Glutamatergic neuron (in vitro differentiated cells): Measurements from ENCODE around the gene LDLRAD4. TPM values are rescaled to one million over a fixed set of nuclear protein-coding genes. Genes with fewer than 3 reads are reported as not detected.

ENCODE experiments used
- DNase-seq: peaks from one replicate; pipeline ENCODE4 v3.0.0; 2022
- H3K27ac Mint-ChIP-seq: one replicate; pipeline ENCODE4 v1.8.0; 2020; ENCODE audit warnings: mild to moderate bottlenecking, mixed read lengths, inconsistent platforms; ENCODE audit not compliant: unreplicated experiment
- H3K27me3 Mint-ChIP-seq: one replicate; pipeline ENCODE4 v1.8.0; 2020; ENCODE audit warnings: mild to moderate bottlenecking, moderate library complexity, mixed read lengths, inconsistent platforms; ENCODE audit not compliant: unreplicated experiment
- H3K36me3 Mint-ChIP-seq: one replicate; pipeline ENCODE4 v1.8.0; 2020; ENCODE audit warnings: mild to moderate bottlenecking, mixed read lengths, inconsistent platforms; ENCODE audit not compliant: unreplicated experiment
- H3K4me1 Mint-ChIP-seq: one replicate; pipeline ENCODE4 v1.8.0; 2020; ENCODE audit warnings: mild to moderate bottlenecking, low read depth, mixed read lengths, inconsistent platforms; ENCODE audit not compliant: unreplicated experiment
- H3K4me3 Mint-ChIP-seq: one replicate; pipeline ENCODE4 v1.8.0; 2020; ENCODE audit warnings: mild to moderate bottlenecking, mixed read lengths, inconsistent platforms; ENCODE audit not compliant: unreplicated experiment
- H3K9me3 Mint-ChIP-seq: one replicate; pipeline ENCODE4 v1.8.0; 2020; ENCODE audit warnings: mild to moderate bottlenecking, moderate library complexity, mixed read lengths, inconsistent platforms; ENCODE audit not compliant: unreplicated experiment
- total RNA-seq: library from RNA; stranded (reverse); fragmentation: NEBNext Ultra II Directional; extraction: Animal tissue kit (Norgen Biotek cat#: 25700); gene quantifications from one replicate; pipeline ENCODE4 v1.2.1, GENCODE V29; 2021; ENCODE audit not compliant: unreplicated experiment
- TF ChIP-seq, protein P1 (sequence below): fragments of 200-600 bp; sonication (generic); IDR thresholded peaks from one replicate; pipeline ENCODE4 v1.5.0; 2021; ENCODE audit not compliant: partially characterized antibody, unreplicated experiment

LDLRAD4 gene
- total RNA-seq, 1 donor from 2014 or later, result 0.29 TPM

DNA sequence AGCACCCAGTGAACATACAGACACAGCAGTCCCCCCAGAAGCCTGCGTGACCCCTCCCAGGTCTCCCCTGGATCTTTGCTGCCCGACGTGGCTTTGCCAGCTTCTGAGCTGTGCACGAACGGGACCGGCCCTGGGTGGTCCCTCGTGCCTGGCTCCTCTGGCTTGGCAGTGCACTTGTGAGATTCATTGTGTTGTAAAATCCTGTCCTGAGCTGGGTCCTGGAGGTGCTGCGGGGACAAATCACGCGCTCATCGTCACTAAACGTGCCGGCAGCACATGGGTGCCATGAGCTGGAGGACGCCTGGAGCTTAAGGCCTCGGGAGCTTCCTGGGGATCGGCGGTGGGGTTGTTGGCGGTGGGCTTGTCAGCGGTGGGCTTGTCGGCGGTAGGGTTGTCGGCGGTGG is 402.9 kb downstream of the LDLRAD4 start:
- Mint-ChIP-seq H3K9me3 (peaks cover 3% of the 10 kb centered on the region), H3K4me3 (no peak overlapping the region), H3K27ac (no peak overlapping the region), H3K36me3 (no peaks in the 10 kb centered on the region), H3K4me1 (peaks cover under 1% of the 10 kb centered on the region), H3K27me3 (peaks cover 15% of the 10 kb centered on the region)
- TF ChIP-seq, protein P1, sequence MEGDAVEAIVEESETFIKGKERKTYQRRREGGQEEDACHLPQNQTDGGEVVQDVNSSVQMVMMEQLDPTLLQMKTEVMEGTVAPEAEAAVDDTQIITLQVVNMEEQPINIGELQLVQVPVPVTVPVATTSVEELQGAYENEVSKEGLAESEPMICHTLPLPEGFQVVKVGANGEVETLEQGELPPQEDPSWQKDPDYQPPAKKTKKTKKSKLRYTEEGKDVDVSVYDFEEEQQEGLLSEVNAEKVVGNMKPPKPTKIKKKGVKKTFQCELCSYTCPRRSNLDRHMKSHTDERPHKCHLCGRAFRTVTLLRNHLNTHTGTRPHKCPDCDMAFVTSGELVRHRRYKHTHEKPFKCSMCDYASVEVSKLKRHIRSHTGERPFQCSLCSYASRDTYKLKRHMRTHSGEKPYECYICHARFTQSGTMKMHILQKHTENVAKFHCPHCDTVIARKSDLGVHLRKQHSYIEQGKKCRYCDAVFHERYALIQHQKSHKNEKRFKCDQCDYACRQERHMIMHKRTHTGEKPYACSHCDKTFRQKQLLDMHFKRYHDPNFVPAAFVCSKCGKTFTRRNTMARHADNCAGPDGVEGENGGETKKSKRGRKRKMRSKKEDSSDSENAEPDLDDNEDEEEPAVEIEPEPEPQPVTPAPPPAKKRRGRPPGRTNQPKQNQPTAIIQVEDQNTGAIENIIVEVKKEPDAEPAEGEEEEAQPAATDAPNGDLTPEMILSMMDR, result no peak
- DNase-seq, result no peak

DNA sequence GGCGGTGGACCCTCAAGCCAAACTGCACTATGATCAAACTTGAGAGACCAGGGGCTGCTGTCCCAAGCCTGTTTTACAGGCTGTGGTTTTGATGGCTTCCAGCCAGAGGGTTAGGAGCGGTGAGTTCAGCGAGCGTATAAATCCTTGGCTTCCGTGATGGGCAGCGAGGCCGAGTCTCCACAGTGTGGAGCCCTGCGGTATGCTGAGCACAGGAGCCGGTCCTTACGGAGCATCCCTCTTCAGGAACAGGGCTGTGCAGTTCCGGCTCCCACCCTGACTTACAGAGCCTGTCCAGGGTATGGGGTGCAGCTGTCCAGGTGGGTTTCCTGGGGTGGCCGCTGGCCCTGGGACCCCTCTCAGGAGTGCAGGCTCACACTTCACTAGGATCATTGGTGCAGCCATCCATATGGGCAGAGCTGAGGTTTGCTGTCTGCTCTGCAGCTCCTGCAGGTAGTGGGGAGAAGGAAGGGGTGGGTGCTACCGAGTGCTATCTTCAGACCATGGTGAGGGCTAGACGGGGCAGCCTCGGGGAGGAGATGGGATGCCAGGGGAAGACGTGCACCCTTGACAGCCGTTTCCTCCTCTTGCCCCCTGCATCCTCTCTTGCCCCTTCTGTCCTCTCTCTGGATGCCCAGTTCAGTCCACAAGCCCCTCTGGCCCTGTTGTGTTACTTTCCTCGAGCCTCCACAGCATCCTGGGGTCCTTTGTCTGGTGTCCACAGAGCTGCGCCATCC is 403.5 kb downstream of the LDLRAD4 start:
- H3K4me1 Mint-ChIP-seq, result peaks cover 2% of the 10 kb centered on the region
- H3K36me3 Mint-ChIP-seq, result no peaks in the 10 kb centered on the region
- H3K27ac Mint-ChIP-seq, result no peak overlapping the region
- DNase-seq, result no peak
- peaks cover 3% of the 10 kb centered on the region for H3K9me3 Mint-ChIP-seq
- TF ChIP-seq, protein P1, result no peak
- H3K27me3 Mint-ChIP-seq, result peaks cover 15% of the 10 kb centered on the region
- no peak overlapping the region for H3K4me3 Mint-ChIP-seq

DNA sequence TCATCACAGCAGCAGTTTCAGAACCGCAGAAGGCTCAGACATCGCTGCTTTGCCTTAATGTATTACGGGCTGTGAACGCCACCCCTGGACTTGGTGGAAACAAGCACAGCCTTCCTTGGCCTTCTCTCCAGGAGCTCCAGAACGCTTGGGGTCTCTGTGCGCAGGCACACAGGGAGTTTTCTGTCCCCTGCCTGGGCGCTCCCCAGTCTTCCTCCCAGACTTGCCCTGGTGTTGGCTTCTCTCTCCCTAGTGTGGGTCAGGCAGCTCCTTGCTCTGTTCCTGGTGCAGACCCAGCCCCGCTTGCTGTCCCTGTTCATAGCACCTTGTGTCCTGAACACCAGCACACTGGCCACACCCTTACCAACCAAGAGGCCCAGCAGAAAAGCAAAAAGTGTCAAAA is 404.2 kb downstream of the LDLRAD4 start:
- Mint-ChIP-seq H3K27me3 (peaks cover 15% of the 10 kb centered on the region), H3K4me1 (peaks cover 2% of the 10 kb centered on the region), H3K4me3 (no peak overlapping the region), H3K9me3 (peaks cover 3% of the 10 kb centered on the region), H3K36me3 (no peaks in the 10 kb centered on the region), H3K27ac (peak overlapping the region; percentile 38)
- no peak for DNase-seq
- TF ChIP-seq, protein P1, result no peak

DNA sequence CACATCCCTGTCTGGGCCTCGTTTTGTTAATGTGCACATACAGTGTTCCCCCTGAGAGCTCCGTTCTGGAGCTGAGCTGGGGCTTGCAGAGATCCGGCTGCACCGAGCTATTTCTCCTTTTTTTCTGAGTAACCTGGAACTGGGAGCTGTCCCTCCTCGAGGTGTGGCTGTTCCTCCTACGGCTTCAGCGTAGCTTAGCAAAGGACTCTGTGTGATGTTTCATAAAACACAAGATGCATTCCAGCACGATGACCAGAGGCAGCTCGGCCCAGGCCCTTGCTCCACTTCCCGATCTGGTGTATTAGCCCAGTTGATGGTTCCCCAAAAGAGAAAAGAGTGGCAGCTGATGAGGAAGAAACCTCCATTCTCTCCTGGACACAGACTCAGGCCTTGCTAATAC is 404.8 kb downstream of the LDLRAD4 start:
- H3K4me1 Mint-ChIP-seq, result peaks cover 2% of the 10 kb centered on the region
- TF ChIP-seq, protein P1, result no peak
- no peak overlapping the region for H3K27ac Mint-ChIP-seq
- H3K36me3 Mint-ChIP-seq, result no peaks in the 10 kb centered on the region
- H3K4me3 Mint-ChIP-seq, result no peak overlapping the region
- no peak for DNase-seq
- H3K9me3 Mint-ChIP-seq, result peaks cover 3% of the 10 kb centered on the region
- H3K27me3 Mint-ChIP-seq, result peaks cover 15% of the 10 kb centered on the region

DNA sequence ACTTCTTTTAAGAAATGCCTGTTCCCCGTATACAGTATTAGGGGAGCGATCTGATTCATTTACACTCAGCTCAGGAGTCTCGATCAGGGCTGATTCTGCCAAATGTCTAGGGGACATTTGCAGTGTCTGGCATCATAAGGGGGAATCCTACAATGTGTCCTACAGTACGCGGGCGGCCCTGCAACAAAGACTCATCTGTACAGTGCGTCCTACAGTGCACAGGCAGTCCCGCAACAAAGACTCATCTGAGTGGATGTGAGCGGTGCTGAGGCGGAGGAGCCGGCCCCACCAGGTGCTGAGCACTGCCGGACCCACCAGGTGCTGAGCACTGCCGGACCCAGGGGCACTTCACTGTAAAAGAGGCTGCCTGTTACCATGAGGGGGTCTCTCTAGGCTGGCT is 405.3 kb downstream of the LDLRAD4 start:
- Mint-ChIP-seq H3K36me3 (no peaks in the 10 kb centered on the region), H3K27me3 (peaks cover 15% of the 10 kb centered on the region), H3K4me3 (no peak overlapping the region), H3K27ac (no peak overlapping the region), H3K4me1 (peaks cover 2% of the 10 kb centered on the region), H3K9me3 (peaks cover 3% of the 10 kb centered on the region)
- TF ChIP-seq, protein P1, result no peak
- no peak for DNase-seq
